PC-9 (cell line): ENCODE measurements around the gene MTX1. TPM values are rescaled to one million over a fixed set of nuclear protein-coding genes. Genes with fewer than 3 reads are reported as not detected.

ENCODE experiments used
- BruUV-seq: library from RNA; stranded (reverse); fragments of 400-500 nt; replicated peaks from 2 replicates; lab custom pipeline; 2021; lab: Mats Ljungman, UMichigan
- CTCF ChIA-PET: fragments of 300-600 bp; sonication (Branson Sonifier 250); formaldehyde crosslinking; loops from one replicate; lab custom pipeline; 2022; ENCODE audit warnings: antibody characterized with exemption; lab: Charles Lee
- POLR2A ChIA-PET: fragments of 300-600 bp; sonication (Branson Sonifier 250); formaldehyde crosslinking; loops from one replicate; lab custom pipeline; 2022; ENCODE audit warnings: antibody characterized with exemption; ENCODE audit not compliant: unreplicated experiment; lab: Charles Lee
- DNase-seq, 2 experiments: peaks; one replicate each; pipeline versions ENCODE4 v3.0.0 to v3.0.0-alpha.2; 2015 to 2022; ENCODE audit warnings: mixed read lengths in 1 of 2
- H2AFZ ChIP-seq: fragments of 200-600 bp; sonication (generic); 2 replicates; pipeline ENCODE4 v1.8.1; 2017; ENCODE audit warnings: antibody characterized with exemption
- H3F3A ChIP-seq: fragments of 200-600 bp; sonication (generic); 2 replicates; pipeline ENCODE4 v1.8.1; 2017; ENCODE audit warnings: antibody characterized with exemption, mild to moderate bottlenecking, low read depth; ENCODE audit not compliant: insufficient read depth
- H3K27ac ChIP-seq: fragments of 200-600 bp; sonication (generic); 2 replicates; pipeline ENCODE4 v1.6.1; 2016; ENCODE audit warnings: mixed run types
- H3K27me3 ChIP-seq: fragments of 200-600 bp; sonication (generic); 2 replicates; pipeline ENCODE4 v1.6.1; 2016; ENCODE audit warnings: low read depth, mixed run types; ENCODE audit not compliant: insufficient read depth
- H3K36me3 ChIP-seq: fragments of 200-600 bp; sonication (generic); 2 replicates; pipeline ENCODE4 v1.6.1; 2016; ENCODE audit warnings: low read depth, mixed run types
- H3K4me1 ChIP-seq: fragments of 200-600 bp; sonication (generic); replicated peaks from 2 replicates; pipeline ENCODE4 v1.6.1; 2016; ENCODE audit warnings: mixed run types; ENCODE audit not compliant: insufficient read depth
- H3K4me2 ChIP-seq: fragments of 200-600 bp; sonication (generic); 2 replicates; pipeline ENCODE4 v1.6.1; 2017; ENCODE audit warnings: mixed run types
- H3K4me3 ChIP-seq: fragments of 200-600 bp; sonication (generic); 2 replicates; pipeline ENCODE4 v1.6.1; 2016; ENCODE audit warnings: mixed run types
- H3K79me2 ChIP-seq: fragments of 200-600 bp; sonication (generic); 2 replicates; pipeline ENCODE4 v1.6.1; 2017; ENCODE audit warnings: low read depth, mixed run types
- H3K9me2 ChIP-seq: fragments of 200-600 bp; sonication (generic); 2 replicates; pipeline ENCODE4 v1.8.1; 2017; ENCODE audit warnings: mild to moderate bottlenecking; ENCODE audit not compliant: insufficient read depth
- H3K9me3 ChIP-seq: fragments of 200-600 bp; sonication (generic); 2 replicates; pipeline ENCODE4 v1.8.1; 2016; ENCODE audit warnings: low read depth; ENCODE audit not compliant: insufficient read depth
- H4K20me1 ChIP-seq: fragments of 200-600 bp; sonication (generic); 2 replicates; pipeline ENCODE4 v1.8.1; 2017; ENCODE audit not compliant: insufficient read depth
- CTCF ChIP-seq: fragments of 200-600 bp; sonication (generic); conservative IDR thresholded peaks from 2 replicates; pipeline ENCODE4 v1.6.1; 2017; ENCODE audit warnings: mixed run types, antibody characterized with exemption, mild to moderate bottlenecking, moderate library complexity
- EZH2 ChIP-seq: fragments of 200-600 bp; sonication (generic); IDR thresholded peaks from 2 replicates; pipeline ENCODE4 v1.8.0; 2017; ENCODE audit warnings: antibody characterized with exemption, low read depth
- intact Hi-C: fragments of 100-400 bp; cut with micrococcal nuclease; formaldehyde crosslinking; loops from one replicate; pipeline ENCODE4 v1.10.0; 2022; ENCODE audit not compliant: unreplicated experiment
- total RNA-seq: library from RNA; stranded (reverse); gene quantifications from 2 replicates; pipeline ENCODE4 v1.2.3, GENCODE V29; 2021

MTX1 gene
- total RNA-seq, 1 experiment from 2014 or later = 56.1 TPM

GRCh38 chr1:155182052-155182550, 26.4 kb upstream of the MTX1 start:
- Histone ChIP-seq H3K4me2 (no peak overlapping the region), H3K36me3 (no peaks in the 10 kb centered on the region), H3K79me2 (no peaks in the 10 kb centered on the region), H3K4me3 (no peak overlapping the region), H3K9me2 (no peaks in the 10 kb centered on the region), H3K27ac (no peak overlapping the region), H3K4me1 (peaks cover 18% of the 10 kb centered on the region), H3K27me3 (no peaks in the 10 kb centered on the region), H3K9me3 (no peaks in the 10 kb centered on the region), H4K20me1 (no peaks in the 10 kb centered on the region), H3F3A (peaks cover 8% of the 10 kb centered on the region; the same call in 1 of the 2 replicates), H2AFZ (no peak overlapping the region)
- intact Hi-C loops = no loop called here
- CTCF ChIA-PET = no interaction called here
- TF ChIP-seq EZH2 (no peak), CTCF (no peak)
- DNase-seq = no peak
- BruUV-seq = no TSS peak
- POLR2A ChIA-PET = no interaction called here

GRCh38 chr1:155183775-155184221, 24.7 kb upstream of the MTX1 start:
- no TSS peak for BruUV-seq
- ChIA-PET CTCF (interaction anchor here (1.1 kb wide), 1 partner anchor 10 kb away, joined by 3 read pairs; no protein-coding TSS in a partner anchor), POLR2A (no interaction called here)

GRCh38 chr1:155184351-155184811, 24.1 kb upstream of the MTX1 start:
- Histone ChIP-seq H3F3A (0 out of 2 replicates have a peak, but pooled peaks cover 5% of the 10 kb centered on the region), H3K4me2 (no peak overlapping the region), H3K4me1 (peaks cover 8% of the 10 kb centered on the region; the same call in 1 of the 2 replicates), H3K27ac (no peak overlapping the region), H2AFZ (no peak overlapping the region), H3K27me3 (no peaks in the 10 kb centered on the region), H3K4me3 (no peak overlapping the region), H3K36me3 (no peaks in the 10 kb centered on the region), H3K9me2 (no peaks in the 10 kb centered on the region), H4K20me1 (no peaks in the 10 kb centered on the region), H3K9me3 (no peaks in the 10 kb centered on the region), H3K79me2 (no peaks in the 10 kb centered on the region)
- BruUV-seq = no TSS peak
- TF ChIP-seq CTCF (no peak), EZH2 (no peak)
- POLR2A ChIA-PET = interaction anchor here (0.6 kb wide), 1 partner anchor 132 kb away, joined by 5 read pairs; no protein-coding TSS in a partner anchor
- CTCF ChIA-PET = interaction anchor here (1.1 kb wide), 1 partner anchor 9 kb away, joined by 3 read pairs; no protein-coding TSS in a partner anchor
- no peak for DNase-seq
- intact Hi-C loops = no loop called here

More at GRCh38 chr1:155183775-155184221, 24.7 kb upstream of the MTX1 start:
- intact Hi-C loops = no loop called here
- Histone ChIP-seq H3K4me2 (no peak overlapping the region), H4K20me1 (no peaks in the 10 kb centered on the region), H3K27me3 (no peaks in the 10 kb centered on the region), H3K9me2 (no peaks in the 10 kb centered on the region), H3K27ac (no peak overlapping the region), H3K4me3 (no peak overlapping the region), H3K9me3 (no peaks in the 10 kb centered on the region), H3F3A (0 out of 2 replicates have a peak, but pooled peaks cover 5% of the 10 kb centered on the region), H3K36me3 (no peaks in the 10 kb centered on the region), H3K79me2 (no peaks in the 10 kb centered on the region), H3K4me1 (peaks cover 8% of the 10 kb centered on the region; the same call in 1 of the 2 replicates), H2AFZ (no peak overlapping the region)
- TF ChIP-seq EZH2 (no peak), CTCF (no peak)
- no peak for DNase-seq
